Measurements from ENCODE around the gene ARHGEF6. TPM values are rescaled to one million over a fixed set of nuclear protein-coding genes. Genes with fewer than 3 reads are reported as not detected.
A peak's percentile ranks its signal among the peaks of the same experiment; 100 is the strongest.

ARHGEF6 gene
- total RNA-seq, 1 experiment from 2014 or later: 19.2 TPM

- DNase-seq (ENCODE audit: low read depth in 1 of 2, low spot score in 2 of 2): no peak
- Histone ChIP-seq H3K4me3 (no peak overlapping the region), H3K36me3 (no peaks in the 10 kb centered on the region), H3K27me3 (replicated peaks) (no peaks in the 10 kb centered on the region), H3K4me1 (replicated peaks) (peaks cover 8% of the 10 kb centered on the region), H3K9me3 (replicated peaks) (no peaks in the 10 kb centered on the region), H3K27ac (no peak overlapping the region)
These were observed 65.8 kb downstream of the ARHGEF6 start for GRCh38 chrX:136714626-136715599.

DNA sequence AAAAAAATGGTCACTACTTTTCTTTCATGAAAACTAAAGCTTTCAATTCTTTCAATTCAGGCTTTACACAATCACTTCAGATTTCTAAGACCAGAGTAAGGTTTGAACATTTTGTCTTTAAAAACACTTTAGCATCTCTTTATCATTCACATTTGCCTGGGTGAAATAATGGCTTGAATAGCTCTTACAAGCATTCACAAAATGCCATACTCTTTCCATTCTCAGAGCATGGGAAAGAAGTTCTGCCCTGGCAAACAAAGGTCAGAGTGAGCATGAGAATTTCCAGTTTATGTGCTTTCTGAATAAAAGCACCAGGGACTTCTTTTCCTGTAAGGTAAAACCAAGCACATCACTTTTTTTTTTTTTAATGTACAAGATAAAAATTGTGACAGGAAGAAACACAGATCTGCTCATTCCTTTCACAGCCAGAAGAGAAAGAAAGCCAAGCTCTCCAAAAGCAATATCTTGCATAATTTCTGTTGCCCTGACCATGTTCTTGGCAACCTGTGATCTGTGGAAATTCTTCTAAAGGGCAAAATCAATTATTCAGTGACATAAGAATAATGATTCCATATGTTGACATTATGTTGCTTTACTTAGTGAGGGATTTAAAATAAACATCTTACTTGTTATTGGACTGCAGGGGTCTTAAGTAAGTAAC, 68.0 kb downstream of the ARHGEF6 start:
- no peak for DNase-seq (ENCODE audit: low read depth in 1 of 2, low spot score in 2 of 2)
- Histone ChIP-seq H3K27ac (no peak overlapping the region), H3K9me3 (replicated peaks) (no peaks in the 10 kb centered on the region), H3K27me3 (replicated peaks) (no peaks in the 10 kb centered on the region), H3K4me1 (replicated peaks) (peaks cover 8% of the 10 kb centered on the region), H3K4me3 (no peak overlapping the region), H3K36me3 (no peaks in the 10 kb centered on the region)

DNA sequence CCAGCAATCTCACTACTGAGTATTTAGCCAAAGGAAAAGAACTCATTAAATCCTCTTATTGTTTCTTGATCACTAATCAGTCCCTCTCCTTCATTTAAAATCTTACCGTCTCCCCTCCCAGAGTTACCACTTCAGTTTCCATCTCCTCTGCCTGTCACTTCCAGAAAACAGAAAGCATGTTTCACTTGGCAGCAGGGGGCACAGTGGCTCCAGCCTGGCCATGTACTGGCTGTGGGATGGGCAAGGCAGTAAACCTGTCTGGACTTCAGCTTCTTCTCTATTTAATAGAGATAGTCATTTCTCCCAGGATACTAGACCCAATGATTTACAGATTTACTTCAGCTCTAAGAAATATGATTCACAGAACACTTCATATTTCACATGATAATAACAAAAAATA, 69.6 kb downstream of the ARHGEF6 start:
- no peaks in the 10 kb centered on the region for H3K9me3 ChIP-seq (replicated peaks)
- no peaks in the 10 kb centered on the region for H3K36me3 ChIP-seq
- H3K4me3 ChIP-seq: no peak overlapping the region
- no peak overlapping the region; the same call in 1 of the 2 replicates for H3K27ac ChIP-seq
- peaks cover 8% of the 10 kb centered on the region for H3K4me1 ChIP-seq (replicated peaks)
- no peaks in the 10 kb centered on the region for H3K27me3 ChIP-seq (replicated peaks)
- peak; percentile 39 to 47 for DNase-seq (ENCODE audit: low read depth in 1 of 2, low spot score in 2 of 2)

DNA sequence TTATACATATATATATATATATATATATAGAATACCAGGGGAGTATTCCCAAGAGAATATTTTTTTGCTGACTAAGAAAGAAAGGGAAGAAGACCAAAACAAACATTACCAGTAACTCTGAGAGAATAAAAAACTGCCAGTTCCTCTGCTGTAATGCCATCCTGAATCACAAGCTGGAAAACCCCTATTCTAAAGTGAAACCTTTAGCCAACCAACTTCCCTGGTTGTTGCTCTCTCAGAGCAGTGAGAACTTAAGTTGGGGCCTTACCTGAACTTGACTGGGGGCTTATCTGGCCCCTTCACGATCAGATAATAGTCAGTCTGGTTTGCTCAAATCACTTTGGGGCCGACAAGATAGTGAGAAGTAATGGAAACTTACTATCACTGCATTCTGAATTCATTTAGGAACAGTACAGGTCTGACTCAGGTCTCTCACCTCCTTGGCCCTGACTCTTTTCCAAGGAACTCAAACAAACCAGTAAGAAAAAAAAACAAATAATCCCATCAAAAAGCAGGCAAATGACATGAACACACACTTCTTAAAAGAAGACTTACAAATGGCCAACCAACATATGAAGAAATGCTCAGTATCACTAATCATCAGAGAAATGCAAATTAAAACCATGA, 70.3 kb downstream of the ARHGEF6 start:
- Histone ChIP-seq H3K27me3 (replicated peaks) (no peaks in the 10 kb centered on the region), H3K4me1 (replicated peaks) (peaks cover 8% of the 10 kb centered on the region), H3K36me3 (no peaks in the 10 kb centered on the region), H3K4me3 (no peak overlapping the region), H3K9me3 (replicated peaks) (no peaks in the 10 kb centered on the region), H3K27ac (peak overlapping the region; percentile 39)
- DNase-seq (ENCODE audit: low read depth in 1 of 2, low spot score in 2 of 2): peak in 1 of 2 experiments; percentile 12

DNA sequence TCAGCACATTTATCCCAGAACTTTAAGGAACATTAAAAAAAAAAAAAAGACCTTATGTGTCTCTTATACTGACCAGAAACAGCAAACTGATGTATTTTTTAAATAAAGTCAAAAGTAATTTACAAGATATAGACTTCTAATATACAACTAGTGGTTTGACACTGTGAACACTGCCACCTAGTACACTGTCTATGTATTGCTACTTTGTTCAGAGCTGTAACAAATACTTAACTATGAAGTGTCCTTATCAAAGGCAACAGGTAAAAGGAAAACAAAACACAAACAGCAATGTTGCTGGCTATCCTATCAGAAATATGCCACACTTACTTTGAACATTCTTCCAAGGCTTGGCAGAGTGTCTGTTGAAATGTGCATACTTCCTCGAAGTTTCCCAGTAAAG, 72.4 kb downstream of the ARHGEF6 start:
- peaks cover 8% of the 10 kb centered on the region for H3K4me1 ChIP-seq (replicated peaks)
- DNase-seq (ENCODE audit: low read depth in 1 of 2, low spot score in 2 of 2): no peak
- no peaks in the 10 kb centered on the region for H3K27me3 ChIP-seq (replicated peaks)
- no peak overlapping the region for H3K27ac ChIP-seq
- H3K9me3 ChIP-seq (replicated peaks): no peaks in the 10 kb centered on the region
- no peak overlapping the region for H3K4me3 ChIP-seq
- no peaks in the 10 kb centered on the region for H3K36me3 ChIP-seq

DNA sequence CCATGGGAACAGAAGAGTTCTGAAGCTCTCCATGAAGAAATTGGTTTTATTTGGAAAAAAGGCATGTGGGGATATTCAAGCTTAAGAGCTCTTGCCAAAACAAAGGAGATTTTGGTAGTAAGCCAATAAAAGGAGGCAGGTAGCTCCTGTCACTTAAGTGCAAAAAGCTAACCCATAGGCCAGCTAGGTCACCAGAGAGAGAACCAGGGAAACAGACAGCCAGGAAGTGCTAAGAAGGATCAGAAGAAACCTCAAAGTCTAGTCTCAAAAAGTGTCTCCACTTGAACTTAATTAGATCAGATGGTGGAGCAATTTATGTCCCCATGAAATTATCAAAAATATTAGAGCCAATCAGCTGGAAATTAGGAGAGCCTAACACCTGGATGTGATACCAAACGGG, 83.6 kb downstream of the ARHGEF6 start:
- H3K36me3 ChIP-seq: no peaks in the 10 kb centered on the region
- no peak overlapping the region for H3K27ac ChIP-seq
- DNase-seq (ENCODE audit: low read depth in 1 of 2, low spot score in 2 of 2): no peak
- H3K9me3 ChIP-seq (replicated peaks): no peaks in the 10 kb centered on the region
- no peaks in the 10 kb centered on the region for H3K27me3 ChIP-seq (replicated peaks)
- H3K4me1 ChIP-seq (replicated peaks): no peaks in the 10 kb centered on the region
- no peak overlapping the region for H3K4me3 ChIP-seq

GRCh38 chrX:136694431-136695087, 86.2 kb downstream of the ARHGEF6 start:
- Histone ChIP-seq H3K27me3 (replicated peaks) (no peaks in the 10 kb centered on the region), H3K36me3 (no peaks in the 10 kb centered on the region), H3K27ac (no peak overlapping the region), H3K4me1 (replicated peaks) (no peaks in the 10 kb centered on the region), H3K4me3 (no peak overlapping the region), H3K9me3 (replicated peaks) (no peaks in the 10 kb centered on the region)
- peak in 1 of 2 experiments; percentile 2 for DNase-seq (ENCODE audit: low read depth in 1 of 2, low spot score in 2 of 2)

- Histone ChIP-seq H3K27me3 (replicated peaks) (no peaks in the 10 kb centered on the region), H3K4me1 (replicated peaks) (no peaks in the 10 kb centered on the region), H3K4me3 (no peak overlapping the region), H3K36me3 (no peaks in the 10 kb centered on the region), H3K9me3 (replicated peaks) (no peaks in the 10 kb centered on the region), H3K27ac (no peak overlapping the region)
- DNase-seq (ENCODE audit: low read depth in 1 of 2, low spot score in 2 of 2): no peak
These were observed 88.5 kb downstream of the ARHGEF6 start for GRCh38 chrX:136692271-136692670.

DNA sequence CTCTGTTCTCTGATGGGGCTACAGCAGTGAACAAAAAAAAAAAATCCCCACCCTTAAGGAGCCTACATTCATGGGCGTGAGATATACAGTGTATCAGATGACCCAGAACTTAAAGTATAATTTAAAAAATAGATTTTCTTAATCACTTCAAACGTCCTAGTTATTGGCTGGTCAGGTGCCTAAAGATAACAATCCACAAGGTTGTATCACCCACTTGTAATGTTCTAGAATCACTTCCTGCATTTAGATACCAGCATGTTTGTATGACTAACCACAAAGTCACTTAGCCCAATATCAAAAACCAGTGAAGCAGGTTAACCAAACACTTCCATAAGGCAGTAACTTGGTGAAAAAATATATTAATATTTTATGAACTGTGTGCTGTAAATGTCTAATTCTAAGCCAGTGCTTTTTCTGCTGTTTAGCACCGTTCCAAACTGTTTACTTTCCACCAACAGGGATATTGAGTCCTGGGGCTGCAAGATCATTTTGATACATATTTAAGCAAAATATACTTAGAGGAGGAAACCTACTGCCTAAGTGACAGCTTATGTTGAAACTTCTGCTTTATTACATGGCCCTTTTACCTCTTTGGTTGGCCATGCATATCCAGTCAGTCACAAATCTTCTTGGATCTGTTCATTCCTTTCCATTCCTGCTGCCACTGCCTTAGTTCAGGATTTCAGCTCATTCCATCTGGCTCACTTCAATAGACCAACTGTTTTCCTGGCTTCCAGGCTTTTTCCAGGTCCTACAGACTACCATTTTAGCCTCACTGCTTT, 89.5 kb downstream of the ARHGEF6 start:
- H3K27ac ChIP-seq: no peak overlapping the region
- DNase-seq (ENCODE audit: low read depth in 1 of 2, low spot score in 2 of 2): no peak
- H3K36me3 ChIP-seq: no peaks in the 10 kb centered on the region
- H3K27me3 ChIP-seq (replicated peaks): no peaks in the 10 kb centered on the region
- H3K4me3 ChIP-seq: no peak overlapping the region
- H3K9me3 ChIP-seq (replicated peaks): no peaks in the 10 kb centered on the region
- H3K4me1 ChIP-seq (replicated peaks): no peaks in the 10 kb centered on the region

DNA sequence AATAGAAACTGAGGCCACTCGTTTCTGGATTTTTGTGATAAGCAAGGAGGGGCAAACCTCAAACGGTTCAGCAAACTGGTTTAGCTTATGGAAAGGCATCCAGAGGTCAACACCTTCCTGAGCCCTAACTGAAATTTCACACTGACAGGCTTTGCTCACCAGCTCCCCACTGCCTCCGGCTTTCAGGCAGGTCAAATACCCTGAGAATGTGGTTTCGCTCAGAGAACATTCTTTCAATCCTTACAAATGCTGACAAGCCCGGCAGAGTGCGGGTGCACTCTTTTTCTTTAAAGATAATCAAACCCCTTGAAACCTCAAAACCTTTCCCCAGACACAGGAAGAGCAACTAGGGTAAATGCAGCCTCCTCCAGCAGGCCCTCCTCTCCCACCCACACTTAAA, 91.3 kb downstream of the ARHGEF6 start:
- Histone ChIP-seq H3K27me3 (replicated peaks) (no peaks in the 10 kb centered on the region), H3K9me3 (replicated peaks) (no peaks in the 10 kb centered on the region), H3K27ac (no peak overlapping the region), H3K36me3 (no peaks in the 10 kb centered on the region), H3K4me3 (no peak overlapping the region), H3K4me1 (replicated peaks) (no peaks in the 10 kb centered on the region)
- DNase-seq (ENCODE audit: low read depth in 1 of 2, low spot score in 2 of 2): no peak

- no peak overlapping the region for H3K4me3 ChIP-seq
- H3K4me1 ChIP-seq (replicated peaks): no peaks in the 10 kb centered on the region
These were observed 93.3 kb downstream of the ARHGEF6 start for GRCh38 chrX:136687457-136687856.

DNA sequence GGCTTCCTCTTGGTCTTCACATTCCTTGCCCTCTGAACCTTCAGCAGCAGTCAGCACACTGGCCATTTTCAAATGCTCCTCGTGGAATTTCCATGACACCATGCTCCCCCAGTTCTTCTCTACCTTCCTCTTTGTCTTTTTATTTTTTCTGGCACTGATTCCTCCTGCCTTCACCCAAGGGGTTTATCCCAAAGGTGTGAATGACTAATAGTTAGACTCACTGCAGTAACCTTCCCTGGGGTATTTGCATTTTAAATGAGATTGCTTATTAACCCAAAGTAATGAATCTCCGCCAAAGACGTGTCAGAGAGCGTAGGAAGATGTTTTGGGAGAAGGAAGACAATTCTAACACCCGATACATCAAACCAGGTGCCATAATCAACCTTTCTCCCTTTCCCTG, 96.6 kb downstream of the ARHGEF6 start:
- Histone ChIP-seq H3K9me3 (replicated peaks) (no peaks in the 10 kb centered on the region), H3K27ac (no peak overlapping the region), H3K27me3 (replicated peaks) (no peaks in the 10 kb centered on the region), H3K4me1 (replicated peaks) (no peaks in the 10 kb centered on the region), H3K36me3 (no peaks in the 10 kb centered on the region), H3K4me3 (no peak overlapping the region)
- no peak for DNase-seq (ENCODE audit: low read depth in 1 of 2, low spot score in 2 of 2)

More at GRCh38 chrX:136687457-136687856, 93.3 kb downstream of the ARHGEF6 start:
- DNase-seq (ENCODE audit: low read depth in 1 of 2, low spot score in 2 of 2): no peak
- Histone ChIP-seq H3K27ac (no peak overlapping the region), H3K9me3 (replicated peaks) (no peaks in the 10 kb centered on the region), H3K36me3 (no peaks in the 10 kb centered on the region), H3K27me3 (replicated peaks) (no peaks in the 10 kb centered on the region)

GRCh38 chrX:136679531-136679930, 101.2 kb downstream of the ARHGEF6 start:
- no peak for DNase-seq (ENCODE audit: low read depth in 1 of 2, low spot score in 2 of 2)
- Histone ChIP-seq H3K4me3 (no peak overlapping the region), H3K36me3 (no peaks in the 10 kb centered on the region), H3K27ac (no peak overlapping the region), H3K27me3 (replicated peaks) (no peaks in the 10 kb centered on the region), H3K4me1 (replicated peaks) (no peaks in the 10 kb centered on the region), H3K9me3 (replicated peaks) (no peaks in the 10 kb centered on the region)

Data from SJSA1 (cell line).